ENCODE data around the gene TRAPPC5.

DNA sequence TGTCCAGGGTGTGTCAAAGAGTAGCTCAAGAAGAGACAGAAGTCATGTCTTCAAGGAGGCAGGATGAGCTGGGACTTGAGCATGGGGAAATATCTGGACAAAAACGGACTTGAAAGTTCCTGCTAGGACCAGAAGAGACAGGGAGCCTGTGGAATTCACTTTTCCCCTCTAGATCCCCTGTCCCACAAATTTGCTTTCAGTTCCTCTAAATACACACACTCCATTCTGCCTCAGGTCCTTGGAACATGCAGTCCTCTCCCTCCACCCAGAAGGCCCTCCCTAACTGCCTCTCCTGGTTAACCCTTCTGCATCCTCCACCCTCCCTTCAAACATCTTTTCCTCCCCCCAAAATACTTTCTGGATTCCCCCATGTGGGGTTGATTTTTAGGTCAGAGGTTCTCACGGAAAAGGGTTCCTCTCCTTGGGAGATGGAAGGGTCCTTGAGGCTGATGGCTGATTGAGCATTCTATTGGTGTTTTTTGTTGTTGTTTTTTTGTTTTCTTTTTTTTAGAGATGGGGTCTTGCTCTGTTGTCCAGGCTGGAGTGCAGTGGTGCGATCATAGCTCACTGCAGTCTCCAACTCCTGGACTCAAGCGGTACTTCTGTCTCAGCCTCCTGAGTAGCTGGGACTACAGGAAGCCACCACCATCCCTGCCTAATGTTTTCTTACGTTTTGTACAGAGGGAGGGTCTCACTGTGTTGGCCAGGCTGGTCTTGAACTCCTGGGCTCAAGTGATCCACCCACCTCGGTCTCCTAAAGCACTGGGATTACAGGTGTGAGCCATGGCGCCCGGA is 18.7 kb upstream of the TRAPPC5 start:
- no peak for TF ChIP-seq CTCF (conservative IDR thresholded peaks at IDR 0.05)
- TF ChIP-seq ZFX (IDR thresholded peaks at IDR 0.05), result no peak
